Body of pancreas (tissue), 4 donors: ENCODE data around the gene SYT9. TPM values are rescaled to one million over a fixed set of nuclear protein-coding genes. Genes with fewer than 3 reads are reported as not detected.

ENCODE experiments used
- ATAC-seq: fragments of 150-250 bp; one replicate; pipeline ENCODE4 v1.9.1; 2016
- DNase-seq, 4 donors: peaks; one replicate each; pipeline ENCODE4 v3.0.0-alpha.2; 2019
- H3K27ac ChIP-seq, 4 donors: fragments of 200-600 bp; sonication (generic); 1 replicate in 3 of 4; 2 replicates in 1 of 4; pipeline versions ENCODE4 v1.5.1 to v1.6.1; 2016 to 2019; ENCODE audit warnings: mild to moderate bottlenecking in 1 of 4, mixed read lengths in 1 of 4, moderate library complexity in 1 of 4
- H3K27me3 ChIP-seq, 2 donors: fragments of 200-600 bp; sonication (generic); one replicate each; pipeline ENCODE4 v1.6.0; 2016; ENCODE audit warnings: mild to moderate bottlenecking in 1 of 2
- H3K36me3 ChIP-seq, 2 donors: fragments of 200-600 bp; sonication (generic); replicated peaks in 1 of 2; 2 replicates each; pipeline ENCODE4 v1.5.1; 2016; ENCODE audit warnings: low read depth in 2 of 2; ENCODE audit not compliant: insufficient read depth in 1 of 2
- H3K4me1 ChIP-seq: fragments of 200-600 bp; sonication (generic); one replicate; pipeline ENCODE4 v1.6.0; 2016
- H3K4me3 ChIP-seq, 2 donors: fragments of 200-600 bp; sonication (generic); 1 replicate in 1 of 2; 2 replicates in 1 of 2; pipeline ENCODE4 v1.5.1; 2016 to 2019
- H3K9me3 ChIP-seq, 3 donors: fragments of 200-600 bp; sonication (generic); 1 replicate in 2 of 3; 2 replicates in 1 of 3; pipeline ENCODE4 v1.5.1; 2016
- POLR2A ChIP-seq, 3 donors: fragments of 450-650 bp; IDR thresholded peaks; one replicate each; pipeline ENCODE4 v1.6.1; 2016; ENCODE audit warnings: antibody characterized with exemption in 3 of 3, mild to moderate bottlenecking in 2 of 3
- WGBS, 2 donors: methylation state at CpG; one replicate each; pipeline ENCODE4 v1.1.5; 2017; 5-methylcytosine and 5-hydroxymethylcytosine counted together
- intact Hi-C: fragments of 100-400 bp; cut with DNase I; formaldehyde crosslinking; loops from one replicate; pipeline ENCODE4 v1.15.1; 2023
- total RNA-seq, 2 donors: library from RNA; depleted of rRNA; stranded (reverse); fragments of >200 nt; gene quantifications; one replicate each; pipeline ENCODE4 v1.1.0, GENCODE V29; 2016
- TF ChIP-seq, protein P1 (sequence below), 7 experiments: fragments of 450-650 bp in 4 of 7; fragments of 200-600 bp in 3 of 7; sonication (generic) in 3 of 7; IDR thresholded peaks; one replicate each; pipeline ENCODE4 v1.5.1; 2016 to 2019; ENCODE audit warnings: antibody characterized with exemption in 7 of 7

Gene SYT9
- total RNA-seq, 2 donors from 2014 or later = 1.0 TPM; not detected in 1

- intact Hi-C loops = no loop called here
- ATAC-seq = no peak
- no peak overlapping the region for H3K4me3 ChIP-seq
- DNase-seq = no peak
- 41 to 63% methylated on average over 1 of the region's 1 CpG for WGBS, 2 donors
- no peaks in the 10 kb centered on the region for H3K27me3 ChIP-seq
- H3K36me3 ChIP-seq = no peaks in the 10 kb centered on the region
- no peaks in the 10 kb centered on the region for H3K9me3 ChIP-seq
- no peak overlapping the region for H3K27ac ChIP-seq
- no peaks in the 10 kb centered on the region for H3K4me1 ChIP-seq
- no peak for TF ChIP-seq POLR2A (IDR thresholded peaks at IDR 0.05)
These were observed 133.8 kb downstream of the SYT9 start for GRCh38 chr11:7385532-7385931.

- Histone ChIP-seq H3K4me3 (no peak overlapping the region), H3K27ac (no peak overlapping the region), H3K4me1 (no peaks in the 10 kb centered on the region), H3K36me3 (no peaks in the 10 kb centered on the region), H3K27me3 (no peaks in the 10 kb centered on the region), H3K9me3 (no peaks in the 10 kb centered on the region)
- intact Hi-C loops = no loop called here
- WGBS, 2 donors = 50 to 55% methylated on average over 7 of the region's 8 CpGs
- no peak for TF ChIP-seq POLR2A (IDR thresholded peaks at IDR 0.05)
- TF ChIP-seq, protein P1, sequence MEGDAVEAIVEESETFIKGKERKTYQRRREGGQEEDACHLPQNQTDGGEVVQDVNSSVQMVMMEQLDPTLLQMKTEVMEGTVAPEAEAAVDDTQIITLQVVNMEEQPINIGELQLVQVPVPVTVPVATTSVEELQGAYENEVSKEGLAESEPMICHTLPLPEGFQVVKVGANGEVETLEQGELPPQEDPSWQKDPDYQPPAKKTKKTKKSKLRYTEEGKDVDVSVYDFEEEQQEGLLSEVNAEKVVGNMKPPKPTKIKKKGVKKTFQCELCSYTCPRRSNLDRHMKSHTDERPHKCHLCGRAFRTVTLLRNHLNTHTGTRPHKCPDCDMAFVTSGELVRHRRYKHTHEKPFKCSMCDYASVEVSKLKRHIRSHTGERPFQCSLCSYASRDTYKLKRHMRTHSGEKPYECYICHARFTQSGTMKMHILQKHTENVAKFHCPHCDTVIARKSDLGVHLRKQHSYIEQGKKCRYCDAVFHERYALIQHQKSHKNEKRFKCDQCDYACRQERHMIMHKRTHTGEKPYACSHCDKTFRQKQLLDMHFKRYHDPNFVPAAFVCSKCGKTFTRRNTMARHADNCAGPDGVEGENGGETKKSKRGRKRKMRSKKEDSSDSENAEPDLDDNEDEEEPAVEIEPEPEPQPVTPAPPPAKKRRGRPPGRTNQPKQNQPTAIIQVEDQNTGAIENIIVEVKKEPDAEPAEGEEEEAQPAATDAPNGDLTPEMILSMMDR (IDR thresholded peaks at IDR 0.05) = no peak
- DNase-seq (no peak), ATAC-seq (peak; percentile 38)
These were observed 162.5 kb downstream of the SYT9 start for GRCh38 chr11:7413961-7414915.

GRCh38 chr11:7414973-7415817 lies 163.5 kb downstream of the SYT9 start:
- no peak for DNase-seq
- TF ChIP-seq, protein P1 (IDR thresholded peaks at IDR 0.05) = no peak
- intact Hi-C loops = no loop called here
- Histone ChIP-seq H3K27ac (no peak overlapping the region), H3K27me3 (no peaks in the 10 kb centered on the region), H3K9me3 (no peaks in the 10 kb centered on the region), H3K36me3 (no peaks in the 10 kb centered on the region), H3K4me3 (no peak overlapping the region), H3K4me1 (no peaks in the 10 kb centered on the region)
- 86 to 91% methylated on average over 14 of the region's 14 CpGs for WGBS, 2 donors
- no peak for ATAC-seq

DNA sequence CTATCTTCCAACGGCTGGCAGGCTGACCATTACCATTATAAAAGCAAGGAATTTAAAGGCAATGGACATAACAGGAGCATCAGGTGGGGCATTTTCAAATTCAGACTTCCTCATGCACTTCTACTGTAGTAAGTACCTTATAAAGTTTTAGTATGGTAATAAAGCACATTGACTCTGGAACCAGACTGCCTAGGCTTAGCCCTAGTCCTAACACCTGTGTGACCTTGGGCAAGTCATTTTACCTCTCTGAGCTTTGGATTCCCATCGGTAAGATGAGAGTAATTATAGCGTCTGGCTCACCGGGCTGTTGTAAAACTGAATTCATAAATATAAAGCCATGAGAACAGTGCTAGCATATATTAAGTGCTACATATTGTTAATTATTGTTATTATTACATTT lies 164.4 kb downstream of the SYT9 start:
- H3K4me1 ChIP-seq = no peaks in the 10 kb centered on the region
- H3K9me3 ChIP-seq = no peaks in the 10 kb centered on the region
- TF ChIP-seq POLR2A (IDR thresholded peaks at IDR 0.05) = no peak
- TF ChIP-seq, protein P1 (IDR thresholded peaks at IDR 0.05) = no peak
- WGBS, 2 donors = 53 to 69% methylated on average over 4 of the region's 4 CpGs
- no peak overlapping the region for H3K27ac ChIP-seq
- no peak for DNase-seq
- no peak for ATAC-seq
- no peaks in the 10 kb centered on the region for H3K36me3 ChIP-seq
- no peaks in the 10 kb centered on the region for H3K27me3 ChIP-seq
- H3K4me3 ChIP-seq = no peak overlapping the region
- intact Hi-C loops = no loop called here

DNA sequence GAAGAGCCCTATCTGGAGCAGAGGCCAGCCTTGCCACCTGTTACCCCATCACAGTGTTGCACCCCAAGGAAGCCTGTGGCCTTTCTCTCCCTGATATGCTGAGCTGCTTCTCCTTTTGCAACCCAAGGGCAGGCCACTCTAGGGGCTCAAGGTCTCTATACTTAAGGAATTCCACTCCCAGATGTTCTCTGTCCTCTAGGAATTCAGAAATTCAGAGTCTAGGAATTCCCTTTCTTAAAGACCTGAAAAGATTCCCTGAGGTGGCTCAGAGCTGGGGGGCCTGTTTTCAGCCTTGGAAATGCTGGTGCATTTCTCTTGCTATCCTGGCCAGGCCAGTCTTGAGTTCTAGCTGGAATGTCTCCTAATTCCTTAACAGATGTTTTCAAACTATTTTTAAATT lies 165.6 kb downstream of the SYT9 start:
- ATAC-seq (no peak), DNase-seq (no peak)
- H3K36me3 ChIP-seq = no peaks in the 10 kb centered on the region
- no peak overlapping the region for H3K4me3 ChIP-seq
- H3K27me3 ChIP-seq = no peaks in the 10 kb centered on the region
- H3K4me1 ChIP-seq = no peaks in the 10 kb centered on the region
- H3K9me3 ChIP-seq = no peaks in the 10 kb centered on the region
- intact Hi-C loops = no loop called here
- no peak overlapping the region for H3K27ac ChIP-seq
- TF ChIP-seq, protein P1 (IDR thresholded peaks at IDR 0.05) = no peak
- no peak for TF ChIP-seq POLR2A (IDR thresholded peaks at IDR 0.05)
